Stimulated activated CD4-positive, alpha-beta T cell treated with anti-CD3 and anti-CD28 coated beads, TNF-alpha, amount 100 ng/mL, for 4 hours (primary cell): ENCODE results near the gene IQSEC1.

Source experiments
- DNase-seq, 3 experiments: peaks; one replicate each; pipeline ENCODE4 v3.0.0-alpha.2; 2020; ENCODE audit warnings: low read depth in 3 of 3

Gene IQSEC1

GRCh38 chr3:13068269-13069010 is 4.8 kb downstream of the IQSEC1 start:
- no peak for DNase-seq

- DNase-seq: no peak
These were observed 5.5 kb downstream of the IQSEC1 start for GRCh38 chr3:13067778-13068177.

GRCh38 chr3:13066834-13067233 is 6.4 kb downstream of the IQSEC1 start:
- no peak for DNase-seq

- DNase-seq: no peak
These were observed 7.0 kb downstream of the IQSEC1 start for GRCh38 chr3:13066236-13066635.

GRCh38 chr3:13065727-13066126 is 7.5 kb downstream of the IQSEC1 start:
- DNase-seq: no peak

- no peak for DNase-seq
These were observed 8.3 kb downstream of the IQSEC1 start for GRCh38 chr3:13064964-13065363.

- DNase-seq: no peak
These were observed 8.9 kb downstream of the IQSEC1 start for GRCh38 chr3:13064159-13064868.

- no peak for DNase-seq
These were observed 10.0 kb downstream of the IQSEC1 start for GRCh38 chr3:13063225-13063624.

GRCh38 chr3:13062647-13063046 is 10.6 kb downstream of the IQSEC1 start:
- DNase-seq: no peak

- no peak for DNase-seq
These were observed 12.8 kb downstream of the IQSEC1 start for GRCh38 chr3:13060341-13060910.

- DNase-seq: no peak
These were observed 14.7 kb downstream of the IQSEC1 start for GRCh38 chr3:13058346-13059120.

GRCh38 chr3:13057282-13058040 is 15.8 kb downstream of the IQSEC1 start:
- DNase-seq: no peak

- DNase-seq: no peak
These were observed 17.6 kb downstream of the IQSEC1 start for GRCh38 chr3:13055634-13056033.

- no peak for DNase-seq
These were observed 18.6 kb downstream of the IQSEC1 start for GRCh38 chr3:13054341-13055285.

- no peak for DNase-seq
These were observed 19.3 kb downstream of the IQSEC1 start for GRCh38 chr3:13053893-13054292.

- no peak for DNase-seq
These were observed 19.8 kb downstream of the IQSEC1 start for GRCh38 chr3:13053420-13053819.

GRCh38 chr3:13052191-13052820 is 20.9 kb downstream of the IQSEC1 start:
- no peak for DNase-seq

GRCh38 chr3:13051581-13051980 is 21.6 kb downstream of the IQSEC1 start:
- no peak for DNase-seq

GRCh38 chr3:13051066-13051465 is 22.2 kb downstream of the IQSEC1 start:
- no peak for DNase-seq

- no peak for DNase-seq
These were observed 22.8 kb downstream of the IQSEC1 start for GRCh38 chr3:13050446-13050845.
